ENCODE results near the gene TUBG2.

- TF ChIP-seq CTCF (IDR thresholded peaks at IDR 0.05), result no peak
- TF ChIP-seq POLR2A (IDR thresholded peaks at IDR 0.05), result no peak
- TF ChIP-seq POLR2AphosphoS5 (IDR thresholded peaks at IDR 0.05), result no peak
Measured at GRCh38 chr17:42670789-42671657, 11.9 kb downstream of the TUBG2 start.

All from prostate gland (tissue), 2 donors.